PC-9 (cell line): Measurements from ENCODE around the gene PSMD11. TPM values are rescaled to one million over a fixed set of nuclear protein-coding genes. Genes with fewer than 3 reads are reported as not detected.

ENCODE experiments used
- BruUV-seq: library from RNA; stranded (reverse); fragments of 400-500 nt; replicated peaks from 2 replicates; lab custom pipeline; 2021; lab: Mats Ljungman, UMichigan
- CTCF ChIA-PET: fragments of 300-600 bp; sonication (Branson Sonifier 250); formaldehyde crosslinking; loops from one replicate; lab custom pipeline; 2022; ENCODE audit warnings: antibody characterized with exemption; lab: Charles Lee
- POLR2A ChIA-PET: fragments of 300-600 bp; sonication (Branson Sonifier 250); formaldehyde crosslinking; loops from one replicate; lab custom pipeline; 2022; ENCODE audit warnings: antibody characterized with exemption; ENCODE audit not compliant: unreplicated experiment; lab: Charles Lee
- DNase-seq, 2 experiments: peaks; one replicate each; pipeline versions ENCODE4 v3.0.0 to v3.0.0-alpha.2; 2015 to 2022; ENCODE audit warnings: mixed read lengths in 1 of 2
- H2AFZ ChIP-seq: fragments of 200-600 bp; sonication (generic); 2 replicates; pipeline ENCODE4 v1.8.1; 2017; ENCODE audit warnings: antibody characterized with exemption
- H3F3A ChIP-seq: fragments of 200-600 bp; sonication (generic); 2 replicates; pipeline ENCODE4 v1.8.1; 2017; ENCODE audit warnings: antibody characterized with exemption, mild to moderate bottlenecking, low read depth; ENCODE audit not compliant: insufficient read depth
- H3K27ac ChIP-seq: fragments of 200-600 bp; sonication (generic); 2 replicates; pipeline ENCODE4 v1.6.1; 2016; ENCODE audit warnings: mixed run types
- H3K27me3 ChIP-seq: fragments of 200-600 bp; sonication (generic); 2 replicates; pipeline ENCODE4 v1.6.1; 2016; ENCODE audit warnings: low read depth, mixed run types; ENCODE audit not compliant: insufficient read depth
- H3K36me3 ChIP-seq: fragments of 200-600 bp; sonication (generic); 2 replicates; pipeline ENCODE4 v1.6.1; 2016; ENCODE audit warnings: low read depth, mixed run types
- H3K4me1 ChIP-seq: fragments of 200-600 bp; sonication (generic); replicated peaks from 2 replicates; pipeline ENCODE4 v1.6.1; 2016; ENCODE audit warnings: mixed run types; ENCODE audit not compliant: insufficient read depth
- H3K4me2 ChIP-seq: fragments of 200-600 bp; sonication (generic); 2 replicates; pipeline ENCODE4 v1.6.1; 2017; ENCODE audit warnings: mixed run types
- H3K4me3 ChIP-seq: fragments of 200-600 bp; sonication (generic); 2 replicates; pipeline ENCODE4 v1.6.1; 2016; ENCODE audit warnings: mixed run types
- H3K79me2 ChIP-seq: fragments of 200-600 bp; sonication (generic); 2 replicates; pipeline ENCODE4 v1.6.1; 2017; ENCODE audit warnings: low read depth, mixed run types
- H3K9me2 ChIP-seq: fragments of 200-600 bp; sonication (generic); 2 replicates; pipeline ENCODE4 v1.8.1; 2017; ENCODE audit warnings: mild to moderate bottlenecking; ENCODE audit not compliant: insufficient read depth
- H3K9me3 ChIP-seq: fragments of 200-600 bp; sonication (generic); 2 replicates; pipeline ENCODE4 v1.8.1; 2016; ENCODE audit warnings: low read depth; ENCODE audit not compliant: insufficient read depth
- H4K20me1 ChIP-seq: fragments of 200-600 bp; sonication (generic); 2 replicates; pipeline ENCODE4 v1.8.1; 2017; ENCODE audit not compliant: insufficient read depth
- EZH2 ChIP-seq: fragments of 200-600 bp; sonication (generic); IDR thresholded peaks from 2 replicates; pipeline ENCODE4 v1.8.0; 2017; ENCODE audit warnings: antibody characterized with exemption, low read depth
- intact Hi-C: fragments of 100-400 bp; cut with micrococcal nuclease; formaldehyde crosslinking; loops from one replicate; pipeline ENCODE4 v1.10.0; 2022; ENCODE audit not compliant: unreplicated experiment
- total RNA-seq: library from RNA; stranded (reverse); gene quantifications from 2 replicates; pipeline ENCODE4 v1.2.3, GENCODE V29; 2021
- TF ChIP-seq, protein P1 (sequence below): fragments of 200-600 bp; sonication (generic); conservative IDR thresholded peaks from 2 replicates; pipeline ENCODE4 v1.6.1; 2017; ENCODE audit warnings: mixed run types, antibody characterized with exemption, mild to moderate bottlenecking, moderate library complexity

Gene PSMD11
- total RNA-seq, 1 experiment from 2014 or later: 149 TPM

DNA sequence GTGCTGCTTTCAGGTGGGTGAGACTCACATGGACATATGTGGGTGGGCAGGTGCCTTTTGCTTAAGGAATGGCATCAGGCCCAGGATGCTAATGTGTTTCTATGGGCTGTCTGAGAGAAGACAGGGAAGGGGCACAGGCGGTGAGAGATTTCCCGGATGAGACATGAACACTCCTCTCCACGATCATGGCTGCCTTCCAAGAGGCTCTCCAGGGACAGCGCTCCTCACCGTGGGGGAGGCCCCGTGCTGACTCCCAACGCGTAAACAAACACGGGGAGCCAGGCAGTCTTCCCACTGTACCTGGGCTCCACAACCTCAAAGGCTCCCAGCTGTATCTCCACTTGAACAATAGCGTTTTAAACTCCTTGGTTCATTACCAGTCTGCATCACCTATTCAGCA is 85.3 kb downstream of the PSMD11 start:
- CTCF ChIA-PET: no interaction called here
- no peak overlapping the region for H3K27ac ChIP-seq
- no peaks in the 10 kb centered on the region; the same call in 1 of the 2 replicates for H4K20me1 ChIP-seq
- H3K4me3 ChIP-seq: no peak overlapping the region
- intact Hi-C loops: no loop called here
- no peaks in the 10 kb centered on the region for H3F3A ChIP-seq
- H3K36me3 ChIP-seq: no peaks in the 10 kb centered on the region
- H3K4me1 ChIP-seq: no peaks in the 10 kb centered on the region
- H2AFZ ChIP-seq: no peak overlapping the region
- no peak for DNase-seq
- H3K4me2 ChIP-seq: no peak overlapping the region
- H3K9me3 ChIP-seq: no peaks in the 10 kb centered on the region
- H3K9me2 ChIP-seq: no peaks in the 10 kb centered on the region
- no peaks in the 10 kb centered on the region for H3K79me2 ChIP-seq
- POLR2A ChIA-PET: no interaction called here
- no peak for TF ChIP-seq EZH2
- TF ChIP-seq, protein P1, sequence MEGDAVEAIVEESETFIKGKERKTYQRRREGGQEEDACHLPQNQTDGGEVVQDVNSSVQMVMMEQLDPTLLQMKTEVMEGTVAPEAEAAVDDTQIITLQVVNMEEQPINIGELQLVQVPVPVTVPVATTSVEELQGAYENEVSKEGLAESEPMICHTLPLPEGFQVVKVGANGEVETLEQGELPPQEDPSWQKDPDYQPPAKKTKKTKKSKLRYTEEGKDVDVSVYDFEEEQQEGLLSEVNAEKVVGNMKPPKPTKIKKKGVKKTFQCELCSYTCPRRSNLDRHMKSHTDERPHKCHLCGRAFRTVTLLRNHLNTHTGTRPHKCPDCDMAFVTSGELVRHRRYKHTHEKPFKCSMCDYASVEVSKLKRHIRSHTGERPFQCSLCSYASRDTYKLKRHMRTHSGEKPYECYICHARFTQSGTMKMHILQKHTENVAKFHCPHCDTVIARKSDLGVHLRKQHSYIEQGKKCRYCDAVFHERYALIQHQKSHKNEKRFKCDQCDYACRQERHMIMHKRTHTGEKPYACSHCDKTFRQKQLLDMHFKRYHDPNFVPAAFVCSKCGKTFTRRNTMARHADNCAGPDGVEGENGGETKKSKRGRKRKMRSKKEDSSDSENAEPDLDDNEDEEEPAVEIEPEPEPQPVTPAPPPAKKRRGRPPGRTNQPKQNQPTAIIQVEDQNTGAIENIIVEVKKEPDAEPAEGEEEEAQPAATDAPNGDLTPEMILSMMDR: no peak
- H3K27me3 ChIP-seq: no peaks in the 10 kb centered on the region
- no TSS peak for BruUV-seq

Other genes starting within 250 kb of the PSMD11 start
- gene RHBDL3, start 178.7 kb upstream of the PSMD11 start, total RNA-seq: 0.25 TPM in 1 of 2 replicates, not detected in the other
- gene C17orf75, start 102.3 kb upstream of the PSMD11 start, total RNA-seq: 27.2 and 33.3 TPM in 2 replicates
- 186 and 198 TPM in 2 replicates for gene ZNF207, start 94.4 kb upstream of the PSMD11 start, total RNA-seq
- gene CDK5R1, start 42.5 kb downstream of the PSMD11 start, total RNA-seq: 1.8 and 2.1 TPM in 2 replicates